Measurements from ENCODE around the gene WDR17.

DNA sequence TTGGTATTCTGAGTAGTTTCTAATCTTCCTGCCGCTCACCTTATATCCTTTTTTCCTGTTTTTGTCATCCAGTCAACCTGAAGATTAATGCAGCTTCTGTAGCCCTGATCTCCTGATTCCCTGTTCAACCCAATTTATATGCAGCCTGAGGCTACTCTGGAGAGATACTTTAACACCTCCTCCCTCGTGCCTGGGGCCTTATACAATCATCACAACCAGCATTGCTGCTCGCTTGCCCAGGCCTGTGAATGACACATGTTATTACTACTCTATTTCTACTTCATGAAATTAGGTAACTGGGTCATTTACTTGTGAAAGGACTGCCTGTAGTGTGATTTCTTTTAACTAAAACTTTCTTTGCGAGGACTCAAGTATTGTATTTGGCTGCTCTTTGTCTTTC is 33.7 kb upstream of the WDR17 start:
- TF ChIP-seq, protein P1, sequence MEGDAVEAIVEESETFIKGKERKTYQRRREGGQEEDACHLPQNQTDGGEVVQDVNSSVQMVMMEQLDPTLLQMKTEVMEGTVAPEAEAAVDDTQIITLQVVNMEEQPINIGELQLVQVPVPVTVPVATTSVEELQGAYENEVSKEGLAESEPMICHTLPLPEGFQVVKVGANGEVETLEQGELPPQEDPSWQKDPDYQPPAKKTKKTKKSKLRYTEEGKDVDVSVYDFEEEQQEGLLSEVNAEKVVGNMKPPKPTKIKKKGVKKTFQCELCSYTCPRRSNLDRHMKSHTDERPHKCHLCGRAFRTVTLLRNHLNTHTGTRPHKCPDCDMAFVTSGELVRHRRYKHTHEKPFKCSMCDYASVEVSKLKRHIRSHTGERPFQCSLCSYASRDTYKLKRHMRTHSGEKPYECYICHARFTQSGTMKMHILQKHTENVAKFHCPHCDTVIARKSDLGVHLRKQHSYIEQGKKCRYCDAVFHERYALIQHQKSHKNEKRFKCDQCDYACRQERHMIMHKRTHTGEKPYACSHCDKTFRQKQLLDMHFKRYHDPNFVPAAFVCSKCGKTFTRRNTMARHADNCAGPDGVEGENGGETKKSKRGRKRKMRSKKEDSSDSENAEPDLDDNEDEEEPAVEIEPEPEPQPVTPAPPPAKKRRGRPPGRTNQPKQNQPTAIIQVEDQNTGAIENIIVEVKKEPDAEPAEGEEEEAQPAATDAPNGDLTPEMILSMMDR (IDR thresholded peaks at IDR 0.05; ENCODE audit: insufficient read depth, low read depth, low read length) = no peak
- no peak for TF ChIP-seq EZH2 (IDR thresholded peaks at IDR 0.05; ENCODE audit: insufficient read depth, low read length)
